DOHH2 (cell line): ENCODE measurements around the gene MKLN1.

Experiments used
- H3F3A ChIP-seq: fragments of 200-600 bp; sonication (generic), shearing (Covaris generic); 2 replicates; pipeline ENCODE4 v1.6.0; 2016; ENCODE audit warnings: antibody characterized with exemption, mild to moderate bottlenecking; ENCODE audit not compliant: control insufficient read depth, insufficient read depth
- H3K27ac ChIP-seq: fragments of 200-600 bp; sonication (generic); 2 replicates; pipeline ENCODE4 v1.5.1; 2014; ENCODE audit warnings: low read depth, mild to moderate bottlenecking, low read length, moderate library complexity
- H3K27me3 ChIP-seq: fragments of 200-600 bp; sonication (generic); 2 replicates; pipeline ENCODE4 v1.6.1; 2014; ENCODE audit warnings: mild to moderate bottlenecking, low read length, mixed read lengths; ENCODE audit not compliant: control insufficient read depth
- H3K36me3 ChIP-seq: fragments of 200-600 bp; sonication (generic); 2 replicates; pipeline ENCODE4 v1.6.1; 2014; ENCODE audit warnings: mild to moderate bottlenecking, low read length, moderate library complexity, mixed read lengths; ENCODE audit not compliant: control insufficient read depth
- H3K4me1 ChIP-seq: fragments of 200-600 bp; sonication (generic); 2 replicates; pipeline ENCODE4 v1.6.1; 2014; ENCODE audit warnings: mild to moderate bottlenecking, low read length, mixed read lengths; ENCODE audit not compliant: control insufficient read depth
- H3K4me2 ChIP-seq: fragments of 200-600 bp; sonication (generic); 2 replicates; pipeline ENCODE4 v1.6.0; 2014; ENCODE audit warnings: mild to moderate bottlenecking, low read length, moderate library complexity
- H3K4me3 ChIP-seq: fragments of 200-600 bp; sonication (generic); 2 replicates; pipeline ENCODE4 v1.5.1; 2014; ENCODE audit warnings: mild to moderate bottlenecking, low read length, mixed read lengths
- H3K79me2 ChIP-seq: fragments of 200-600 bp; sonication (generic); 2 replicates; pipeline ENCODE4 v1.6.1; 2014; ENCODE audit warnings: mild to moderate bottlenecking, low read length, mixed read lengths; ENCODE audit not compliant: control insufficient read depth
- H3K9me2 ChIP-seq: fragments of 200-600 bp; sonication (generic); replicated peaks from 2 replicates; pipeline ENCODE4 v1.6.1; 2014; ENCODE audit warnings: mild to moderate bottlenecking, low read length, mixed read lengths; ENCODE audit not compliant: control insufficient read depth
- H3K9me3 ChIP-seq: fragments of 200-600 bp; sonication (generic); 2 replicates; pipeline ENCODE4 v1.6.1; 2014; ENCODE audit warnings: antibody characterized with exemption, low read length, mixed read lengths; ENCODE audit not compliant: control insufficient read depth, insufficient read depth
- H4K20me1 ChIP-seq: fragments of 200-600 bp; sonication (generic); 2 replicates; pipeline ENCODE4 v1.6.0; 2014; ENCODE audit warnings: low read depth, mild to moderate bottlenecking, antibody characterized with exemption, low read length, moderate library complexity; ENCODE audit not compliant: control insufficient read depth, insufficient read depth
- CTCF ChIP-seq: fragments of 200-600 bp; sonication (generic); IDR thresholded peaks from one replicate; pipeline ENCODE4 v1.5.1; 2014; ENCODE audit warnings: antibody characterized with exemption, mild to moderate bottlenecking, low read depth, low read length; ENCODE audit not compliant: poor library complexity, severe bottlenecking
- EZH2phosphoT487 ChIP-seq: fragments of 200-600 bp; sonication (generic); IDR thresholded peaks from 2 replicates; pipeline ENCODE4 v1.6.1; 2017; ENCODE audit warnings: borderline replicate concordance, mild to moderate bottlenecking, antibody characterized with exemption, low read length, moderate library complexity, mixed read lengths

MKLN1 gene

DNA sequence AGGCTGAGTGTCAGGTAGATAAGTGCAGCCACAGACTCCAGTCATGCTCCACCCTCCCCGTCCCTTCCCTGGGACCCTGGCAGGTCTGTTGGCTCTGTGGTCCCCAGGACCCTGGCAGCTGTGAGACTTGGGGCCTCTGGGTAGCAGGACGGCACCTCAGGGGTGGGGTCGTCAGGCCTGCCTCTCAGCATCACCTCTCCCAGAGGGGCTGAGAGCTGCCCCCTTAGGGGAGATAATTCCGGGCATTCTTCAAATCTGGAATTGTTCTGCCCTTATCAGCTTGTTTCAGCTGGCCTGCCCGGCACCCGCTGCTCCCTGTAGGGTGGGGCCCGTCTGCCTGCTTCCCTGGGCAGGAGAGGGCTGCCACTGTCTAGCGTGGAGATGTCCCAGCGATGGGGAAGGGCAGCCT, 205.5 kb downstream of the MKLN1 start:
- H3F3A ChIP-seq, result no peaks in the 10 kb centered on the region

GRCh38 chr7:131533566-131534561, 206.2 kb downstream of the MKLN1 start:
- H3K4me1 ChIP-seq, result peaks cover 3% of the 10 kb centered on the region; the same call in 1 of the 2 replicates

More for the DNA sequence above, 205.5 kb downstream of the MKLN1 start:
- Histone ChIP-seq H3K4me1 (peaks cover 3% of the 10 kb centered on the region; the same call in 1 of the 2 replicates), H3K9me3 (no peaks in the 10 kb centered on the region), H3K4me3 (no peak overlapping the region), H3K36me3 (no peaks in the 10 kb centered on the region), H3K79me2 (no peaks in the 10 kb centered on the region), H3K27me3 (no peaks in the 10 kb centered on the region), H3K9me2 (no peaks in the 10 kb centered on the region), H4K20me1 (no peaks in the 10 kb centered on the region), H3K4me2 (no peak overlapping the region), H3K27ac (no peak overlapping the region)
- TF ChIP-seq EZH2phosphoT487 (no peak), CTCF (no peak)

DNA sequence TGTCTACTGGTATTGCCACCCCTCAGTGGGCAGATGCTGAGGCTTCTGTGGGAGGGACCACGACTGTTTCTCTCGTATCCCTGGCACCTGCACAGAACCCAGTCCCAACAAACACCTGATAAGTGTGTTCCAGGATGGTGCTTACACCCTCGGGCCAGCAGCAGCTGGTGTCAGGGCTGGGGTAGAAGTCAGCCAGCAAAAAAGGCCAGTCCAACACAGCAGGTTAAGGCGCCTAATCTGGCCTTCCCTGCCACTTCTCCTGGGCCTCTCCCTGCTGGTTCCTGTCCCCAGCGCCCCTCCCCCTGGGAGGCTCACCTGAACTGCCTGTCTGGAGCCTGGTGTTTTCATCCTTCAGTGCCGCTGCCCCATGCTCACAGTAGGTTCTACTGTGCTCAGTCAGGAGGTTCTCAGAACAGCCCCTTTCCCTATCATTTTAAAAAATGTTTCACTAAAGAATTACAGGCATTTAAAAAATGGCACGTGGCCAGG, 208.7 kb downstream of the MKLN1 start:
- H3K36me3 ChIP-seq, result no peaks in the 10 kb centered on the region
- no peaks in the 10 kb centered on the region for H3K9me2 ChIP-seq
- H3K79me2 ChIP-seq, result no peaks in the 10 kb centered on the region
- H4K20me1 ChIP-seq, result no peaks in the 10 kb centered on the region
- peaks cover 3% of the 10 kb centered on the region; the same call in 1 of the 2 replicates for H3K4me1 ChIP-seq
- TF ChIP-seq CTCF (no peak), EZH2phosphoT487 (no peak)
- no peak overlapping the region for H3K4me3 ChIP-seq
- no peak overlapping the region for H3K4me2 ChIP-seq
- no peaks in the 10 kb centered on the region for H3K9me3 ChIP-seq
- H3K27me3 ChIP-seq, result no peaks in the 10 kb centered on the region
- no peaks in the 10 kb centered on the region for H3F3A ChIP-seq
- no peak overlapping the region for H3K27ac ChIP-seq

More at GRCh38 chr7:131533566-131534561, 206.2 kb downstream of the MKLN1 start:
- H3K27me3 ChIP-seq, result no peaks in the 10 kb centered on the region
- H3F3A ChIP-seq, result no peaks in the 10 kb centered on the region
- no peak overlapping the region for H3K27ac ChIP-seq
- no peaks in the 10 kb centered on the region for H3K36me3 ChIP-seq
- no peaks in the 10 kb centered on the region for H3K9me2 ChIP-seq
- H3K79me2 ChIP-seq, result no peaks in the 10 kb centered on the region
- no peaks in the 10 kb centered on the region for H3K9me3 ChIP-seq
- TF ChIP-seq EZH2phosphoT487 (no peak), CTCF (no peak)
- H4K20me1 ChIP-seq, result no peaks in the 10 kb centered on the region
- no peak overlapping the region for H3K4me3 ChIP-seq
- H3K4me2 ChIP-seq, result no peak overlapping the region
